Esophagus squamous epithelium (tissue), 5 donors: ENCODE data around the gene NUMBL. TPM values are rescaled to one million over a fixed set of nuclear protein-coding genes. Genes with fewer than 3 reads are reported as not detected.

Source experiments
- DNase-seq: peaks from one replicate; lab custom pipeline; 2025; lab: John Stamatoyannopoulos, UW
- H3K27ac ChIP-seq, 4 donors: fragments of 200-600 bp; sonication (generic); one replicate each; pipeline ENCODE4 v1.5.1; 2016 to 2019; ENCODE audit warnings: mild to moderate bottlenecking in 1 of 4
- H3K27me3 ChIP-seq, 4 donors: fragments of 200-600 bp; sonication (generic); 1 replicate in 3 of 4; 2 replicates in 1 of 4; pipeline versions ENCODE4 v1.5.1 to v1.6.0; 2017 to 2021; ENCODE audit warnings: antibody characterized with exemption in 1 of 4
- H3K36me3 ChIP-seq, 3 donors: fragments of 200-600 bp; sonication (generic); one replicate each; pipeline ENCODE4 v1.5.1; 2016 to 2019
- H3K4me1 ChIP-seq, 3 donors: fragments of 200-600 bp; sonication (generic); one replicate each; pipeline ENCODE4 v1.5.1; 2017 to 2019
- H3K4me3 ChIP-seq, 4 donors: fragments of 200-600 bp; sonication (generic); 1 replicate in 3 of 4; 2 replicates in 1 of 4; pipeline ENCODE4 v1.5.1; 2016 to 2019; ENCODE audit warnings: mild to moderate bottlenecking in 2 of 4, moderate library complexity in 1 of 4
- H3K9me3 ChIP-seq, 3 donors: fragments of 200-600 bp; sonication (generic); one replicate each; pipeline ENCODE4 v1.5.1; 2016 to 2019
- POLR2A ChIP-seq, 4 donors: fragments of 450-650 bp; IDR thresholded peaks; one replicate each; pipeline ENCODE4 v1.6.1; 2017; ENCODE audit warnings: antibody characterized with exemption in 4 of 4, mild to moderate bottlenecking in 4 of 4, moderate library complexity in 3 of 4
- WGBS, 2 donors: methylation state at CpG; one replicate each; pipeline ENCODE4 v1.1.5; 2018; 5-methylcytosine and 5-hydroxymethylcytosine counted together
- intact Hi-C: fragments of 100-400 bp; cut with DNase I; formaldehyde crosslinking; loops from one replicate; pipeline ENCODE4 v1.15.0; 2022
- total RNA-seq, 4 donors: library from RNA; depleted of rRNA; stranded (reverse); fragments of >200 nt; gene quantifications; one replicate each; pipeline ENCODE4 v1.1.0, GENCODE V29; 2016
- TF ChIP-seq, protein P1 (sequence below), 6 experiments: fragments of 450-650 bp in 4 of 6; fragments of 200-600 bp in 2 of 6; sonication (generic) in 2 of 6; IDR thresholded peaks; one replicate each; pipeline ENCODE4 v1.5.1; 2016 to 2019; ENCODE audit warnings: antibody characterized with exemption in 6 of 6, mild to moderate bottlenecking in 4 of 6, moderate library complexity in 4 of 6
- donor health status: DM: yes; HTN: yes; CAD: no.

The NUMBL gene
- total RNA-seq, 4 donors from 2014 or later, result 11.2 to 20.8 (median 15.8) TPM

DNA sequence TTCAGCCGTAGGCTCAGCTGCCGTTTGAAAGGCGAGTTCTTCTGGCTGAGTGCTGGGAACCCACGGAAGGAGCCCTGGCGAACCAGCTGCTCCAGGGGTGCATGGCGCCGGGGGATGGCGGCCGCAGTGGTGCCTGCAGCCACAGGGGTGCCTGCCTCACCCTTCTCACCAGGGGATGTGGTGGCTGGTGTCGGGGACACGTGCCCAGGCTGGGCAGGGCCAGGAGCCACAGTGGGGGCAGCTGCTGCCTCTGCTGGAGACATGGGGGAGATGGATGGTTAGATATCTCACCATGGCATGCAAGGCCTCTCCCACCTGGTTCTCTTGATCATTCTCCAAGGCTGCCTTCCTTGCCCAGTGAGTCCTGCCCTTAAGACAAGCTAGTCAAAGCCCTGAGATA, 17.1 kb downstream of the NUMBL start:
- no peaks in the 10 kb centered on the region for H3K27me3 ChIP-seq
- H3K27ac ChIP-seq, result no peak overlapping the region
- intact Hi-C loops, result no loop called here
- H3K4me1 ChIP-seq, result peaks cover 0 to 15% (median 0%) of the 10 kb centered on the region in 3 donors
- no peak for TF ChIP-seq POLR2A (IDR thresholded peaks at IDR 0.05)
- TF ChIP-seq, protein P1, sequence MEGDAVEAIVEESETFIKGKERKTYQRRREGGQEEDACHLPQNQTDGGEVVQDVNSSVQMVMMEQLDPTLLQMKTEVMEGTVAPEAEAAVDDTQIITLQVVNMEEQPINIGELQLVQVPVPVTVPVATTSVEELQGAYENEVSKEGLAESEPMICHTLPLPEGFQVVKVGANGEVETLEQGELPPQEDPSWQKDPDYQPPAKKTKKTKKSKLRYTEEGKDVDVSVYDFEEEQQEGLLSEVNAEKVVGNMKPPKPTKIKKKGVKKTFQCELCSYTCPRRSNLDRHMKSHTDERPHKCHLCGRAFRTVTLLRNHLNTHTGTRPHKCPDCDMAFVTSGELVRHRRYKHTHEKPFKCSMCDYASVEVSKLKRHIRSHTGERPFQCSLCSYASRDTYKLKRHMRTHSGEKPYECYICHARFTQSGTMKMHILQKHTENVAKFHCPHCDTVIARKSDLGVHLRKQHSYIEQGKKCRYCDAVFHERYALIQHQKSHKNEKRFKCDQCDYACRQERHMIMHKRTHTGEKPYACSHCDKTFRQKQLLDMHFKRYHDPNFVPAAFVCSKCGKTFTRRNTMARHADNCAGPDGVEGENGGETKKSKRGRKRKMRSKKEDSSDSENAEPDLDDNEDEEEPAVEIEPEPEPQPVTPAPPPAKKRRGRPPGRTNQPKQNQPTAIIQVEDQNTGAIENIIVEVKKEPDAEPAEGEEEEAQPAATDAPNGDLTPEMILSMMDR (IDR thresholded peaks at IDR 0.05), result no peak
- no peak overlapping the region for H3K4me3 ChIP-seq
- 100% methylated on average over 1 to 5 of the region's 11 CpGs for WGBS, 2 donors
- peaks cover 13 to 98% (median 49%) of the 10 kb centered on the region in 3 donors for H3K36me3 ChIP-seq
- DNase-seq, result no peak
- H3K9me3 ChIP-seq, result no peaks in the 10 kb centered on the region

DNA sequence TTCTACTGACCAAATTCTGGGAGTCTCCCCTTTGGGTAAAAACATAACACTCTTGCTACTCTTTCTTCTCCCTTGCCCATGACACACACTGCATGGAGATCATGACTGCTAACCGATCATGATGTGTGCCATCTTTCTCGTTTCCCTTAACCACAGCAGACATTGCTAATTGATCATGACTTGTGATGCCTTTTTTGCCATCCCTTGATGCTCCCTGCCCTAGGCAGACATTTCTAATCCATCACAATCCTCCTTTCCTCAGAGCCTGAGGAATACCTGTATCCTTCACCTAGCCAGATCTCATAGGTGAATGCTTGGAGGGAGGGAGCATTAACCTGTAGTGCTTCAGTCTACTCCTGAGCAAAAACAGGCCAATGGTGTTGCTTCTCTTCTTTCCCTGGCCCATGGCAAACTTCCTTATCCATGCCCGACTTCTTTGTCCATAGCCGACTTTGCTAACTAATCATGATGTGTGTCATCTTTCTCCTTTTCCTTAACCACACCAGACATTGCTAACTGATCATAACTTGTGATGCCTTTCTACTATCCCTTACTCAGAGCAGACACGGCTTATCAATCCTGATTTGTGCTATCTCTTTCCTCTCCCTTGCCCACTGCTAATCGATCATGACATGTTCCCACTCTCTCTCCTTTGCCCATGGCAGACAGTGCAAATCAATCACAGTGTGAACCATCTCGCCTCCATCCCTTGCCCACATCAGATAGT, 17.7 kb downstream of the NUMBL start:
- TF ChIP-seq POLR2A (IDR thresholded peaks at IDR 0.05), result no peak
- TF ChIP-seq, protein P1 (IDR thresholded peaks at IDR 0.05), result no peak
- DNase-seq, result no peak
- H3K27ac ChIP-seq, result no peak overlapping the region
- peaks cover 16 to 98% (median 43%) of the 10 kb centered on the region in 3 donors for H3K36me3 ChIP-seq
- no peaks in the 10 kb centered on the region for H3K9me3 ChIP-seq
- no peak overlapping the region for H3K4me3 ChIP-seq
- WGBS, 2 donors, result 80 to 93% methylated on average over 7 of the region's 7 CpGs
- peaks cover 0 to 15% (median 0%) of the 10 kb centered on the region in 3 donors for H3K4me1 ChIP-seq
- H3K27me3 ChIP-seq, result no peaks in the 10 kb centered on the region
- intact Hi-C loops, result no loop called here

DNA sequence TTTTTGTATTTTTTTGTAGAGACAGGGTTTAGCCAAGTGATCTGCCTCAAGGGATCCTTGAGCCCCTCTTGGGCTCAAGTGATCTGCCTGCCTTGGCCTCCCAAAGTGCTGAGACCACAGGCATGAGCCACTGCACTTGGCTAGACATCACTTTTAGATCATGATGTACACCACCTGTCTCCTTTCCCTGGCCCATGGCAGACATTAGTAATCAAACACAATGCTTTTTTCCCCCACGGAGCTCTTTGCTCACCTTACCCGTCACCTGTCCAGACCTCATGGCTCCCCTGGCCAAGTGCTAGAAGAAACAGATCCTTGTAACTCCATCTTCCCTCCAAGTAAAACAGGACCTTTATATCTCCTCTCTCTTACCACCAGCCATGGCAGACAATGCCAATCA, 18.4 kb downstream of the NUMBL start:
- Histone ChIP-seq H3K9me3 (no peaks in the 10 kb centered on the region), H3K27ac (no peak overlapping the region), H3K4me3 (no peak overlapping the region), H3K4me1 (peaks cover 0 to 16% (median 0%) of the 10 kb centered on the region in 3 donors), H3K27me3 (no peaks in the 10 kb centered on the region), H3K36me3 (peaks cover 20 to 98% (median 36%) of the 10 kb centered on the region in 3 donors)
- DNase-seq, result no peak
- no peak for TF ChIP-seq POLR2A (IDR thresholded peaks at IDR 0.05)
- TF ChIP-seq, protein P1 (IDR thresholded peaks at IDR 0.05), result no peak
- intact Hi-C loops, result no loop called here
- WGBS, 2 donors, result 68 to 96% methylated on average over 2 of the region's 2 CpGs

DNA sequence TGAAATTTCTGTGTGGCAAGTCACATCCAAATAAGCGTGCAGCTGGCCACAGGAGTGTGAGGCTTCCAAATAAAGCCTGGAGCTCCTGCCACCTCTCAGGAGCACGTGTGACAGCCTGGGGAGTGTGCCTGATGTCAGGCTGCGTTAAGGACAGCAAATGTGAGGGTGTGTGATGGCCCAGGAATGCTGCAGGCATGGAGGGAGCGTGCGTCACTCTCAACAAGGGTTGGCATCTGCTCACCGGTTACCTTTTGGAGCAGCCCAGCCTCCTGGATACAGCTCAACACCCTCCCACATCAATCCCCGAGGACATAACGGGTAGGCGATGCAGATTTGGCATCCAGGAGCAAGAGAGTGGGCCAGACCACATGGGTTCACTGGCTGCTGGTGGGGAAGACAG, 19.0 kb downstream of the NUMBL start:
- H3K27me3 ChIP-seq, result no peaks in the 10 kb centered on the region
- H3K4me3 ChIP-seq, result no peak overlapping the region
- DNase-seq, result no peak
- no peak for TF ChIP-seq POLR2A (IDR thresholded peaks at IDR 0.05)
- TF ChIP-seq, protein P1 (IDR thresholded peaks at IDR 0.05), result no peak
- 53 to 73% methylated on average over 9 of the region's 9 CpGs for WGBS, 2 donors
- H3K27ac ChIP-seq, result no peak overlapping the region
- H3K4me1 ChIP-seq, result peaks cover 0 to 22% (median 5%) of the 10 kb centered on the region in 3 donors
- H3K36me3 ChIP-seq, result peaks cover 20 to 95% (median 32%) of the 10 kb centered on the region in 3 donors
- H3K9me3 ChIP-seq, result no peaks in the 10 kb centered on the region
- intact Hi-C loops, result no loop called here

DNA sequence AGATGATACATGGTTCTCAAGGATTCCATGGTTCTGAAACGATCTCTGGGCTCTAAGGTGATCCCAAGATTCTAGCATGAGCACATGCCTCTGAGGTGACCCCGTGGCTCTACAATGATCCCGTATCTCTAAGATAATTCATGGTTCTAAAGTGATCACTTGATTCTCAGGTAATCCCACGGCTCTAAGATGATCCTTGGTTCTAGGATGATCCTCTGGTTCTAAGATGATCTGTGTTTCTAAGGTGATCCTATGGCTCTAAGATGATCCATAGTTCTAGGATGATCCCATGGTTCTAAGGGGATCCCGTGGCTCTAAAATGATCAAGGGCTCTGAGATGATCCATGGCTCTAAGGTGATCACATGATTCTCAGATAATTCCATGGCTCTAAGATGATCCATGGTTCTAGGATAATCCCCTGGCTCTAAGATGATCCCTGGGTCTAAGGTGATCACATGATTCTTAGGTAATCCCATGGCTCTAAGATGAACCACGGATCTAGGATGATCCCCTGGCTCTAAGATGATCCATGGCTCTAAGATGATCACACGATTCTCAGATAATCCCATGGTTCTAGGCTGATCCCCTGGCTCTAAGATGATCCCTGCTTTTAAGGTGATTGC, 21.3 kb downstream of the NUMBL start:
- TF ChIP-seq, protein P1 (IDR thresholded peaks at IDR 0.05), result no peak
- TF ChIP-seq POLR2A (IDR thresholded peaks at IDR 0.05), result no peak
- Histone ChIP-seq H3K27me3 (no peaks in the 10 kb centered on the region), H3K4me3 (no peak overlapping the region), H3K4me1 (peaks cover 0 to 23% (median 5%) of the 10 kb centered on the region in 3 donors), H3K9me3 (no peaks in the 10 kb centered on the region), H3K27ac (no peak overlapping the region), H3K36me3 (peaks cover 20 to 74% (median 32%) of the 10 kb centered on the region in 3 donors)
- DNase-seq, result no peak
- 90 to 94% methylated on average over 5 to 7 of the region's 7 CpGs for WGBS, 2 donors
- intact Hi-C loops, result loop anchor here (10.0 kb wide), 1 partner anchor 466 kb away; no protein-coding TSS in a partner anchor
